GM19452 (cell line): Measurements from ENCODE around the gene COPZ1.

Experiments
- ATAC-seq: cut with Tn5 transposase; IDR thresholded peaks from one replicate; pipeline ENCODE4 v1.9.1; 2021; ENCODE audit not compliant: unreplicated experiment

The COPZ1 gene

GRCh38 chr12:54376596-54376995, 51.7 kb downstream of the COPZ1 start:
- ATAC-seq = no peak

GRCh38 chr12:54377007-54377406, 52.1 kb downstream of the COPZ1 start:
- ATAC-seq = no peak

- ATAC-seq = no peak
Observed at GRCh38 chr12:54377797-54378515, 53.0 kb downstream of the COPZ1 start.

GRCh38 chr12:54378796-54379397, 54.0 kb downstream of the COPZ1 start:
- no peak for ATAC-seq

DNA sequence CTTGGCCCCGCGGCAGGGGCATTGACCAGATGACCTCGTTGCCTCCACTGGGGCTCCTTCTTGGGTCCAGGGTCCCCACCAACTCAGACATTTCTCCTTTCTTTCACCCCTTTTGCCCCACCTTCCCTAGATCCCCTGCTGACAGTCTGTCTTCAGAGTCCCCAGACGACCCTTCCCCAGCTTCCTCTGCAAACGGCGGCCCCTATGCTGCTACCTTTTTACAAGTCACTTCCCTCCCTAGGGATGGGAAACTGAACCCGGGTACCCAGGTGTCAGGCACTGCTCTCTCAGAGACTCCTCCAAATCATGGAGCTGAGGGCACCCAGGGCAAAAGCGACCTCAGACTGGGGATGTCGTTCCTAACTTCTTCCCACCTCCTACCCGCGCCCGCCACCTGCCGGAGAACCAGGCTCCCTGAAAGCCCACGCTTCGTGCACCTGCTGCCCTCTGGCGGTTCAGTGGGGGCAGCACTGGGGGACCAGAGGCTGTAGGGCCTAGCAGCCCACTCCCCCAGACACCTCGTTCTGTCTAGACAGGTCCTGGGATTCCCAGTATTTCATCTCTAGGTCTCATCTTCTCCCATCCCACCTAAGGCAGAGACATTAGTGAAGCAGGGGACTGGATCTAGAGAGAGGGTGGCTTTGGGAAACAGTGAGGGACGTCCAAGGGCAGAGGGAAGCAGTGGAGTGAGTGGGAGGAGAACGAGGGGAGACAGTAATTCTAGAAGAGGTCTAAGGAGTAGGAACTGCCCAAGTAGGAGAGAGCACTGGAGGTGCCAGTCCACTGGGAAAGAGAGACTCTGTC, 54.7 kb downstream of the COPZ1 start:
- ATAC-seq = no peak

DNA sequence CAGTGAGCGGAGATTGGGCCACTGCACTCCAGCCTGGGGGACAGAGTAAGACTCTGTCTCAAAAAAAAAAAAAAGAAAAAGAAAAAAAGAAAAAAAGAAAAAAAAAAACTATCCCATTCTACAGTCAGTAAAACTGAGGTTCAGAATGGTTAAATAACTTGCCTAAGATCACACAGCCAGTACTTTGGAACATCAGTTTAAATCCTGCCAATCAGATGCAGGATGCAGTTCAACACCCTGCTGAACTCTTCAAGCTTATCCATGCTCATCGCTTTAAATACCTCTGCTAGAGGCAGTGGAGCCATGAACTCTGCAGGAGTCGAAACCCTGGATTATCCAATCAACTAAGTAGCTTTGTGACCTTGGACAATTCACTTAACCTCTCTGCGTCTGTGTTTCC, 56.2 kb downstream of the COPZ1 start:
- ATAC-seq = no peak

DNA sequence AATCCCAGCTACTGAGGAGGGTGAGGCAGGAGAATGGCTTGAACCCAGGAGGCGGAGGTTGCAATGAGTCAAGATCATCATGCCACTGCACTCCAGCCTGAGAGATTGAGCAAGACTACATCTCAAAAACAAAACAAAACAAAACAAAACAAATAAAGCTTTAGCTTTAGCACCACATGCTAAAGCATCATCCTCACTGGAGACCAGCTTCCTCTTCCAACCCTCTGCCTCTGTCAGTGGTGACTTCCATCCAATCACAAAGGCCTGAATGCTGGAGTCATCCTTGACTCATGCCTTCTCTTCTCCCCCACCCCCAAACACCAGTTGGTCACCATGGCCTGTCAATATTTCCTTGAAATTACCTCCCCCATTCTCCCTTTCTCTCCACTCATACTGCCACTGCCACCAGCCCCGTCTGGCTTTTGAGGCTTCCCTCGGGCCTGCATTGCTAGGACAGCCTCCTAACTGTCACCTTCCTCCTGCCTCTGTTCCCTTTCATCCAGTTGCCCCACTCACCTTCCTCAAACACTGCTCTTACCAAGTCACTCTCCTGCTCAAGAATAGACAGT, 58.2 kb downstream of the COPZ1 start:
- no peak for ATAC-seq

DNA sequence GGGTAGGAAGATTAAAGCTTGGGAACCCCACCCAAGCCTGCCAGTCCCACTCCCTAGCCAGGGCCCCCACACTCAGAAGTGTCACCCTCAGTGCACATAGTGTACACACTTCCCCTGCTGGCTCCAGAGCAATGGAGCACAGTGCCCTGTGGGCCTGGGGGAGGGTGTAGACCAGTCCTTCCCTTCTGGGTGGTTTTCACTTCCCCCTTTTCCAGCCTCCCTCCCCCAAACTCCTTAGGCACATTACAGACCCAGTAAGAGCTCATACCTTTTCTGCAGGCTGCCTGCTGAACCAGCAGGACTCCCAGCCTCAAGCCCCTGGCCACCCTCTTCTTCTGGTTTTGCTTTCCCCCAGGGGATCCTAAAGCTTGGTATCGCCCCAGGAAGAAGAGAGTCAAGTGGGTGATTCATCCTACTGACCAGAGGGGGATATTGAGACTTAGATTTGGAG, 59.7 kb downstream of the COPZ1 start, which contains the start of gene ZNF385A:
Gene ZNF385A, minus strand, starts transcription at position 143 of the 451 bp plus-strand sequence. CDS start 219 bp downstream, outside the sequence.
- ATAC-seq = peak; percentile 53

- ATAC-seq = peak; percentile 55
Observed at GRCh38 chr12:54385251-54385914, 60.5 kb downstream of the COPZ1 start.

GRCh38 chr12:54386403-54387113, 61.6 kb downstream of the COPZ1 start:
- no peak for ATAC-seq

GRCh38 chr12:54387114-54387467, 62.2 kb downstream of the COPZ1 start:
- ATAC-seq = no peak

DNA sequence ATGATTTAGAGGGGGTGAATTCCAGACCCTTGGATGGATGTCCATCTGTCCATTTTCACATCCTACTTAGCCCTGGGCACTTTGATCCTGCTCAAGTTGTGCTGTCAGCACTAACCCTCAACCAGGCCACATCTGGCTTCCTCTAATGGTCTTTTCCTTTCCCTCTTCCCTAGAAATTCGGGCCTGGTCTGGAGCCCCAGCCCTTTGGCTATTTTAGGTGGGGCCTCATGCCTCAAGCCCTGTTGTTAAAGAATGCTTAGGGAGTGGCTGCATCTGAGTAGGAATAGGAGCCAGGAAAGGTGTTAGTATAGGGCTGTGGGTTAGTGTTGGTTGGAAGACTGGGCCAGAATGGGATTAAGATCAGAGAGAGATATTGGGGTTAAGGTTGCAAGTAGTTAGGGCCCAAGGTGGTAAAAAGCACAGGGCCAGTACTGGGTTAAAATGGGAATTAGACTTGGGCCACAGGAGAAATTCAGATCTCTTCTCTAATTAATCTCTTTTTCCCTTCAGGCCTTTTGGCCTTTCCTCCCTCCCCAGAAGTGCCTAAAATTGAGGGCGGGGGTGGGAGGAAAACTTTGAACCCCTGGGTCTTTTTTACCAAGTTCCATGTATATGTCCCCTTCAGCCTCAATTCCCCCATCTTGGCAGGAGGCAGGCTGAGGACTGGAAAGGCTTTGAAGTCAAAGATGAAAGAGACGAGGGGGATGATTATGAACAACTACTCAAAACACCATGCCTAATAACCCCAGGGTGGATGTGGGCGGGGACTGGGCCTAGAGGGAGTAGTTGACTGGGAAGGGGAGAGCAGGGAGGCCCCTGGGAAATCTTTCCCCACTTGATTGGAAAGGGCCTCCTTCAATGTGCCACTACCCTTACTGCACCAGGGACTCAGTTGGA, 63.6 kb downstream of the COPZ1 start:
- no peak for ATAC-seq

- no peak for ATAC-seq
Observed at GRCh38 chr12:54389134-54389508, 64.2 kb downstream of the COPZ1 start.

DNA sequence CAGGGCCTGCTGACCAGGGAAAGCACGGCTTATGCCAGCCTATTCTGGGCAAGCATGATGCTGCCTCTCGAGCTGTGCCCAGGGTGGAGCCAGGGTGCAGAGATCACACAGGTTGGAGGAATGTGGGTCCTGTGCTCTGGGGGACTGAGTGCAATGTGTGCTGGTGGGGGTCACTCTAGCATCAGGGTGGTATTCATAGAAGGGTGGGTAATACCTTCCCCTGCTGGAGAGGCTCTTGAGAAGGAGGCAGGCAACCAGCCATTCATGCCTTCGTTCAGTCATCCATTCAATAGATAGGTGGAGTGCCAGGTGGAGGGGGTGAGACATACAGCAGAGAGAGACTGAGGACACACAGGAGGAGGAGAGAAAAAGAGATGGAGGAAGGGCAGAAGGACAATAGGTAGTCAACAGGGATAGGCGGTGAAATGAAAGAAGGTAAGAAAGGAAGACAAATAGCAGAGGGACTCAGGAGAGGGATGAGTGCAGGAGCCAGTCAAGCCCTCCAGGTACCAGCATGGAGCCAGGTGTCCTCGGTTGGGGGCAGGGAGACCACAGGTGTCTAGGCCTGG, 64.8 kb downstream of the COPZ1 start:
- no peak for ATAC-seq

DNA sequence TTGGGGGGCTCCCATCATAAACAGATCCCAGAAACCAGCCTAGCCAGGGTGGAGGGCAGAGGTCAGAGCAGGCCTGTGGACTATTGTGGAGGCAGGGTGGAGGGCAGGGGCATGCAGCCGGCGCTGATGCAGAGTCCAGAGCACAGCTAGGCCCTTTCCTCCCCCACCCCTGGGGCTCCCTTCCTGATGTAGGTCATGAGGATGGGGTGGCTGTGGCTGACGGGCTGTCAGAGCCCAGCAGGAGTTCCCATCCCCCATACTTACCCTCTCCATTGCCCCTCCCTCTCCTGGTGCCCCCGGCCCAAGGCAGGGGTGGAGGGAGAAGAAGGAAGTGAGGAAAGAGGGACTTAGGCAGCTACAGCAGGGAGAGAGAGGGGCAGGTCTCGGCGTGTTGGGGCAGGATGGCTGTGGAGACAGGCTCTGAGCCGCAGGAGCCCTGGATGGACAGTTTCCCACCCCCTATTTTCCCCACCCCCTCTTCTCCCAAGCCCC, 65.3 kb downstream of the COPZ1 start:
- no peak for ATAC-seq

GRCh38 chr12:54390668-54391551, 66.0 kb downstream of the COPZ1 start:
- ATAC-seq = no peak

GRCh38 chr12:54392485-54393206, 67.7 kb downstream of the COPZ1 start:
- ATAC-seq = no peak
